ENCODE results near the gene TSC2.

DNA sequence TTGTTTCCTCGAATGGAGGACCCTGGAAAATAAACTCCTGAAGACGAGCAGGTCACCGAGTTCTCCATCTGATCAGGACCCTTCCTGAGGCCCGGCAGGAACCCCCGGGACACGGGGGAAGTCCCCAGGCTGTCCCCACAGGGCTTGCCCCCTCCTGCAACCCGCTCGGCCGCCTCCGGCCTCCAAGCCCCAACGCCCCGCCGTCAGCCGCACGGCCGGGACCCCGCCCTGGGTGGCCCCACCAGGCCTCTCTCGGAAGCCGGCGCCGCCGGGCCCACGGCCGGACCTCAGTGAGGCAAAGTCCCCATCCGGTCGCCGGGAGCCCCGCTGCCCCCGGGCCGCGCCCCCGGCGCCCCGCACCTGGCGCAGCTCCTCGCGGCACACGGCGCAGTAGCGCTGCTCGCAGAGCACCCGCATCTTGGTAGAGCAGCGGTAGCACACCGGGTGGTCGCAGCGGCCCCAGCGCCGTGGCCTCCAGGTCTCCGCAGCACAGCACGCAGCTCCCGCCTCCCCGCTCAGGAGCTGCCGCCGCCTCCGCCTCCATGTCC lies 38.5 kb upstream of the TSC2 start:
- TF ChIP-seq, protein P1, sequence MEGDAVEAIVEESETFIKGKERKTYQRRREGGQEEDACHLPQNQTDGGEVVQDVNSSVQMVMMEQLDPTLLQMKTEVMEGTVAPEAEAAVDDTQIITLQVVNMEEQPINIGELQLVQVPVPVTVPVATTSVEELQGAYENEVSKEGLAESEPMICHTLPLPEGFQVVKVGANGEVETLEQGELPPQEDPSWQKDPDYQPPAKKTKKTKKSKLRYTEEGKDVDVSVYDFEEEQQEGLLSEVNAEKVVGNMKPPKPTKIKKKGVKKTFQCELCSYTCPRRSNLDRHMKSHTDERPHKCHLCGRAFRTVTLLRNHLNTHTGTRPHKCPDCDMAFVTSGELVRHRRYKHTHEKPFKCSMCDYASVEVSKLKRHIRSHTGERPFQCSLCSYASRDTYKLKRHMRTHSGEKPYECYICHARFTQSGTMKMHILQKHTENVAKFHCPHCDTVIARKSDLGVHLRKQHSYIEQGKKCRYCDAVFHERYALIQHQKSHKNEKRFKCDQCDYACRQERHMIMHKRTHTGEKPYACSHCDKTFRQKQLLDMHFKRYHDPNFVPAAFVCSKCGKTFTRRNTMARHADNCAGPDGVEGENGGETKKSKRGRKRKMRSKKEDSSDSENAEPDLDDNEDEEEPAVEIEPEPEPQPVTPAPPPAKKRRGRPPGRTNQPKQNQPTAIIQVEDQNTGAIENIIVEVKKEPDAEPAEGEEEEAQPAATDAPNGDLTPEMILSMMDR (IDR thresholded peaks at IDR 0.05; ENCODE audit: poor library complexity), result no peak
- no peak for TF ChIP-seq EZH2 (IDR thresholded peaks at IDR 0.05; ENCODE audit: borderline replicate concordance)

Data from hepatocyte (in vitro differentiated cells).